GM21723 (cell line): ENCODE measurements around the gene MADD.

Source experiments
- ATAC-seq: cut with Tn5 transposase; IDR thresholded peaks from one replicate; pipeline ENCODE4 v1.9.1; 2021; ENCODE audit warnings: mild to moderate bottlenecking, moderate library complexity; ENCODE audit not compliant: unreplicated experiment

Gene MADD

DNA sequence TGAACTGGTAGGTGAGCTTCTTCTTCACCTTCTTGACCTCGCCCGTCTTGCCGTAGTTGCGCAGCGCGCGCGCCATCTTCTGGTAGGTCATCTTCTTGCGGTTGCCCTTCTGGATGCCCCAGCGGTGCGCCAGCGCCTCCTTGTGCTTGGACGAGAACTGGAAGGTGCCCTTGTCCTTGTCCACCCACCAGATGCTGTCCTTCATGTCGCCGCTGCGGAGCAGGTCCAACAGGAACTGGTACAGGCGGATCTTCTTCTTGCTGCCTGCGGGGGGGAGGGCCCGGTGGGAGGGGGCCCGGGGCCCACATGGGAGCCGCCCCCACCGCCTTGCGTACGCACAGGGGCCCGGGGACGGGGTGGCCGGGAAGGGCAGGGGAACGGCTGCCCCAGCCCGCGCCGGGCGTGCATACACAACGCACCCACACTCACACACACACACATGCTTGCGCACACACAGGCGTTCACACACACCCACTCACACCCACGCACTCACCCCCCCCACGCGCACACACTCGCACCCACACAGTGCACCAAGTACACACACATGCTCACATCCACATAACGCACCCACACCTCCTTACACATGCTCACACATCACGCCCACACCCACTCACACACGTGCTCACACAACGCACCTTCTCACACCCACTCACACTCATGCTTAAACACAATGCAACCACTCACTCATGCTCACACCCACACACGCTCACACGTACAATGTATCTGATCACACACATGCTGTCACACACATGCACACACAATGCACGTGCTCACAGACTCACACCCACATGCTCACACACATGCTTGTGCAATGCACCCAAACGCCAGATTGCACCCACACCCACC, 85.6 kb downstream of the MADD start:
- no peak for ATAC-seq

GRCh38 chr11:47356129-47356997, 86.4 kb downstream of the MADD start:
- ATAC-seq: no peak

- ATAC-seq: no peak
Measured at GRCh38 chr11:47356998-47357329, 87.0 kb downstream of the MADD start.

- no peak for ATAC-seq
Measured at GRCh38 chr11:47357985-47358730, 88.2 kb downstream of the MADD start.

DNA sequence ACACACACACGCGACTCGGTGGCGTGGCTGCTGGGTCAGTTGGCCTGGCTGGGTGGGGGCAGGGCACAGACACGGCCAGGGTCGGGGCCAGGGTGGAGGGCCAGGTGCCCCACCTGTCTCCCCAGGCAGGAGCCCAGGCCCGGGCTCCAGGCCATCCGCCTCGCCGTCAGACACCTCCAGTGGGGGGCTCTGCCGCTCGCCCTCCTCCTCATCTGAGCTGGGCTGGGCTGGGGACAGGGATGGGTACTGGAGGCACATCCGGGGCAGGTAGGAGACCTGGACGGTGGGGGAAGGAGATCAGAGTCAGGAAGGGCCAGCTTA, 88.8 kb downstream of the MADD start:
- no peak for ATAC-seq

DNA sequence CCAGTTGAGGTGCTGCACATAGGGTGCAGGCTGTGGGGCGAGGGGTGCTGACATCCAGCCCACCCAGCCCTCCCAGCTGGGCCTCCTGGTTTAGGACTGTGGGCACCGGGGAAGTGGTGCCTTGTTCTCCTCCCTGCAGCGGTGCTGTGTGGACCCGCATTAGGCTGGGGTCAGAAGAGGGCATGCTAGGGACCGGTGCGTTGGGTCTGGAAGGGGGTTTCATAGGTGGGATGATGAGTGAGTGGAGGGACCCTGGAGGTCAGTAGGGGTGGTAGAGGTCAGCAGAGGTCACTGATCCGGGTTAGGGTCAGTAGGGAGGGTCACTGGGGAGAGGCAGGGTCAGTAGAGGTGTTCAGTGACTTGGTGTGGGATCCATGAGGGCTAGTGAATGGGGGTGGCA, 89.2 kb downstream of the MADD start:
- no peak for ATAC-seq

- no peak for ATAC-seq
Measured at GRCh38 chr11:47359586-47359985, 89.7 kb downstream of the MADD start.

DNA sequence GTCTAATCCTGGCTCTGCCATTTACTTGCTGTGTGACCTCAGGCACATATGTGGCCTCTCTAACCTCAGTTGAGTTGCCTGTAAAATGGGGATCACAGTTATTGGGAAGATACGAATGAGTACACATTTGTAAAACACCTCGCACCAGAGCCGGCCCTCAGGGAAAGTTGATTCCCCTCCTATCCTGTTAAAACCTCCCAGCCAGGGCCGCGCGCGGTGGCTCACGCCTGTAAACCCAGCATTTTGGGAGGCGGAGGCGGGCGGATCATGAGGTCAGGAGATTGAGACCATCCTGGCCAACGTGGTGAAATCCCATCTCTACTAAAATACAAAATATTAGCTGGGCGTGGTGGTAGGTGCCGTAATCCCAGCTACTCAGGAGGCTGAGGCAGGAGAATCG, 90.4 kb downstream of the MADD start:
- ATAC-seq: no peak

DNA sequence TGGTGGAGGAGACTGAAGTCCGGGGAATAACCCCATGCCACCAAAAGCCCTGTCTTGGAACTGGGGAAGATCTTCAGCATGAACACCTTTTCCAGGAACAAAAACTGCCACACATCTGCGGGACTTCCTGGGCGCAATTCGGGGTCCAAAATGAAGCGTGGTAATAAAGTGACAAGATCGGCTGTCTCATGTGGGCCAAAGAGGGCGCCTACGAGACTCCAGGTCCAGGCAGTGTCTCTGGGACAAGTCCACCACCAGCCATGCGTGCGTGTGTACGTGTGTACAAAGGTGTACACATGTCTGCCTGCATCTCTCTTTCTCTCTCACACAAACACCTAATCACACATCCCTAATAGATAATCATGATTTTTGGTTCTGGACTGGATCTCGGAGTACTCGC, 91.5 kb downstream of the MADD start:
- no peak for ATAC-seq

DNA sequence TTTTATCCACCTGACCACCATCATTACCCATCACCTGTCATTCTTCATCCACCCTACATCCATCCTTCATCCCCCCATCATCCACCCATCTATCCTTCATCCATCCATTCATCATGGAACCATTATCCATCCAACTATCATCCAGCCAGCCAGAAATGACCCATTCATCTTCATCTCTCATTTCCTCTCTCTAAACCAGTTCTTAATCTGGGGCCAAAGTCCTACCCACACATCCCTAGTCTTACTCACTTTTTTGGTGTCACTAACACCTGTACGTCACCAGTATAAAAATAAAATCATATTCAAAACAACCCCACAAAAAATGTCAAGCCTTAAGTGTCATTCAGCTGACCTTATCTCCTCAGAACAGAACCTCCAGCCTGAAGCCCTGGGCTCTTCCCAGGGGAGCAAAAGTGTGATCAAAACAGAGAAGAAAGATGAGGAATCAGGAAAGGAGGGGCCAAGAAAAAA, 96.1 kb downstream of the MADD start:
- no peak for ATAC-seq

GRCh38 chr11:47369676-47370075, 99.7 kb downstream of the MADD start:
- no peak for ATAC-seq

DNA sequence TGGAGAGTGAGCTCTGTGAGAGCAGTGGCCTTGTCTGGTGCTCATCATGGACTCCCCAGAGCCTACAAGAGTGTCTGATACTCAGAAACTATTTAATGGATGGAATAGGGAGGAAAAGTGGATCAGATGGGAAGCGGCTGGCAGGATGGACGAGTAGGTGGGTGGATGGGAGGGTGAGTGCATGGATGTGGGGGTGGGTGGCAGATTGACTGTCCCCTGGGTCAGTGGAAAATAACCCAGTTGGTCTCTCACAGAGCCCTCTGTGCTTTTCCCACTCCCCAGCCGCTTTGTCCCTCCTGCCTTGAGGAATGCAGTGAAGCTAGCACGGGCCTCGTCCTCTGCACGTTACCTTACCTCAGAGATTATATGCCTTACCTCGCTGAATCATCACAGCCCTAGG, 102.5 kb downstream of the MADD start:
- no peak for ATAC-seq

DNA sequence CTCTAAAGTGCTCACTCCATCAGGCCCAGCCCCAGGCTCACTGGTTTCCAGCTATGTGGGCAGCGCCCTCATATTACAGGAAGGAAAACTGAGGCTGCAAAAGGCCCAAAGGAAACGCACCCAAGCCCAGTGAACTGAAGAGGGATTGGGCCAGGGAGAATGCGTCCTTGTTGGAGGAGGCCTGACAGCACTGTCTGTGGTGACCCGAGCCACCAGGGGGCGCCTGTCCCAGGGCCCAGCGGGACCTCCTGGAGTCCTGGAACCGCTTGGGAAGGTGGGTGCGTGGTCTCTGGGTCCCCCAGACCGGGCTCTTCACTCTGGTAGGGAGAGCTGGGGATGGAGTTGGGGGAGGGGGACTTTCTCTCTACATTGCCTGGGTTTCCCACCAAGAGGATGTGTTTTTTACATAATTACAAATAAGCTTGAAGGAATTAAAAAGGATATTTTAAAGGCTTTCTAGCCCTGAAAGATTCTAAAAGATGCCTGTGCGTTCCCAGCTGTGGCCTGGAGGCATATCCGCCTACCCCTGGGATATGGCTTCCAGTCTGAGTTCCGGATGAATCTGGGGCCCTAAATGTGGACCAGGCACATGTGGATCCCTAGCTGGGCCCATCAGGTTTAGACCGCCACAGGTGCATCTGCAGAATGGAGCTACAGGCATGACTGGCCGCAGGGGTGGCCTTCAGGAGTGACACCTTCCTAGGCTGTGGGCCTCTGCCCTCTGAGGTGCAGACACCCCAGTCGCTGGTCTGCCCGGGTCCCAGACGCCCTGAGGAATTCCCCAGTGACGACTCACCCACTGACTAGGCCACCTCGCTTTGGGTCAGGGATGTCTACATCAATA, 104.2 kb downstream of the MADD start:
- ATAC-seq: no peak

DNA sequence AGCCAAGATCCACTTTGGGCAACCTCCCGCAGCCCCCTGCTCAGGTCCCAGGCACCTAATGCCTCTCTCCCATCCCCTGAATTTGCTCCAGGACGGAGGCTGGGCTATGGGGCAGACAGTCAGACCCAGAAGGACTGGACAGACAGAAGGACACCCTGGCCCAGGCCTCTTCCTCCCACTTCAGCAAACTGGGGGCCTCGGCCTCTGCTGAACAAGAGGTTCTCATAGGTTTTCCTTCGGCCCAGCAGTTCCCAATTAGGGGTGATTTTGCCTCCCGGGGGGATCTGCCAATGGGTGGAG, 104.7 kb downstream of the MADD start:
- ATAC-seq: no peak

DNA sequence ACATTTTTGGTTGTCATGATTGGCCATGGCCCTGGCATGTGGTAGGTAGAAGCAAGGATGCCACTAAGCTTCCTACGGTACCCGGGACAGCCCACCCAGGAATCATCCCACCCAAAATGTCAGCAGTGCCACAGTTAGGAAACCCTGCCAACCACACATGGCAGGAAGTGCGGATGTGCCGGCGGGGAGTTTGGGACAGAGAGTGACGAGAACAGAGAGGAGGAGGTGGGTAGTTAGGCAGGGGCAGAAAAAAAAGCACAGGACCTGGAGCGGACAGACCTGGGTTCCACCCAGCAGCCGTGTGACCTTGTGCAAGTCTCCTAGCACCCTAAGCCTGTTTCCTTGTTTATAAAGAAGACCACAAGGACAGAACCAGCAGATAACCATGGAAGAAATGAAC, 105.1 kb downstream of the MADD start:
- no peak for ATAC-seq

- ATAC-seq: no peak
Measured at GRCh38 chr11:47375546-47376085, 105.7 kb downstream of the MADD start.

DNA sequence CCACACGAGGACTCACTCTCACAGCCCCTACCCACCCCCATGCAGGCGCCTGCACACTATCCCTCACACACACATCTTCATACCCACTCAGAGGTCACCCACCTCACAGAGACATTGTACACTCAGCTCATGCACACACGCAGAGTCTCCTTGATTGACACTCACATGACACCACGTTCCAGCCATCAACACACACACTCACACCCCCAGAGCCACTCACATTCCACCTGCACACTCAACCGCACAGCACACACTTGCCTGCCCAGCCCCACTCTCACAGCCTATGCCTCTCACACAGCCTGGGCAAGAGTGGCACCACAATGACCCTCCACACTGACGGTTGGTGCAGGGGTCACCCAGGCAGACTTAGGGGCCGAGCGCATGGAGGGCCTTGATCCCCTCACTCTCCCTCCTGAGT, 106.2 kb downstream of the MADD start:
- no peak for ATAC-seq

DNA sequence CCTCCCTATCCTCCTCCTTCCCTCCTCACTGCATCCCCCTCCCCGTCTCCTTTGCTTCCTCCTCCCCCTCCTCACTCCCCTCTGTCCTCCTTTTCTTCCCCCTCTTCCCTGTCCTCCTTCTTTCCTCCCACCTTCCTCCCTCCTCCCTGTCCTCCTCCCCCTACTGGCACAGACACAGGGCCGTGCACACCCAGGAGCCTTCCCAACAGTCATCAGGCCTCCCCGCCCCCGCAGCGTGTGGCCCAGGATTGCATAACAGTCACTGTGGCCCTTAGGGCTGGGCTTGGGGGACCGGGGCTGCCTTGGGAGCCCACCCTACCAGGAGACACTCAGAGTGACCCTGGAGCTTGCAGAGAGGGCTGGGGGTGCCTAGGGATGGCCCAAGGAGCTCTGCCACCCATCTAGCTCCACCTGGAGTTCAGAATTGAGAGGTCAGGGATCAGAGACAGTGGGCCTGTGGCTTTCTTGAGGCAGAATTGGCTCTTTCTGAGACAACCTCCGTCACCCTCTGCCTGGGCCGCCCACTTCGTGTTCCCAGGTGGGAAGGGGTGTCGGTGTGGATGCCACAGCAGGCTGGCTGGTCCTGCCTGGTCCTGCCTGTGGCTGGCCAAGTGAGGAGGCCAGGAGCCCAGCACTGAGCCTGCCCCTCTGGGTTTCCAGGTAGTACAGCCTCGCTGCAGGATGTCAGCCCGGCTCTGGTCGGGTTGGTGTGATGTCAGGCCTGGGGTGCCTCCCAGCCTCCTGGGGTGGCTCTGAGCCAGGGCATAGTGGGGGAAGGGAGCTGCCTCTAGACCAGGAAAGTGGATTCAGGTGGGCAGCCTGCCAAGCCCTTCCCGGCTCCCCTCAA, 106.8 kb downstream of the MADD start:
- peak; percentile 48 for ATAC-seq

- no peak for ATAC-seq
Measured at GRCh38 chr11:47377571-47378009, 107.7 kb downstream of the MADD start.
